HPDE6-E6E7 (cell line): ENCODE results near the gene ROR2.
A peak's percentile ranks its signal among the peaks of the same experiment; 100 is the strongest.

Experiments
- DNase-seq: peaks from one replicate; pipeline ENCODE4 v3.0.0; 2011; ENCODE audit warnings: missing footprints; ENCODE audit errors: extremely low spot score

Gene ROR2

DNA sequence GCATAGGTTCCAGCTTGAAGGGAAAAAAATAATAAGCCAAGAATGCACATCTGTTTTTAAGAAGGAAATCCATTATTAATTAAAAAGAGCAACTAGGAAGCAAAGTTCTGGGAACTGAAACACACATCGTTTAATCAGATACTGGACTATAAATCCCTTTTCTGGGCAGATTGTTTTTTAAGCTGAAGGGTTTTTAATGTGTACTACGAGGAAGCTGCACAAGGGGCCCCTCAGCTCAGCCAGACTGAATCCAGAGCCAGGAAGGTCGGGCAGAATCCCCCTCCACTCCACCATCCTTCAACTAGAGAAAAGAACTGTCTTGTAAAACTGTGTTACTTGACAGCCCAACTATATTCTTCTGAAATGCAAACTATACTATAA is 49.2 kb downstream of the ROR2 start:
- no peak for DNase-seq

DNA sequence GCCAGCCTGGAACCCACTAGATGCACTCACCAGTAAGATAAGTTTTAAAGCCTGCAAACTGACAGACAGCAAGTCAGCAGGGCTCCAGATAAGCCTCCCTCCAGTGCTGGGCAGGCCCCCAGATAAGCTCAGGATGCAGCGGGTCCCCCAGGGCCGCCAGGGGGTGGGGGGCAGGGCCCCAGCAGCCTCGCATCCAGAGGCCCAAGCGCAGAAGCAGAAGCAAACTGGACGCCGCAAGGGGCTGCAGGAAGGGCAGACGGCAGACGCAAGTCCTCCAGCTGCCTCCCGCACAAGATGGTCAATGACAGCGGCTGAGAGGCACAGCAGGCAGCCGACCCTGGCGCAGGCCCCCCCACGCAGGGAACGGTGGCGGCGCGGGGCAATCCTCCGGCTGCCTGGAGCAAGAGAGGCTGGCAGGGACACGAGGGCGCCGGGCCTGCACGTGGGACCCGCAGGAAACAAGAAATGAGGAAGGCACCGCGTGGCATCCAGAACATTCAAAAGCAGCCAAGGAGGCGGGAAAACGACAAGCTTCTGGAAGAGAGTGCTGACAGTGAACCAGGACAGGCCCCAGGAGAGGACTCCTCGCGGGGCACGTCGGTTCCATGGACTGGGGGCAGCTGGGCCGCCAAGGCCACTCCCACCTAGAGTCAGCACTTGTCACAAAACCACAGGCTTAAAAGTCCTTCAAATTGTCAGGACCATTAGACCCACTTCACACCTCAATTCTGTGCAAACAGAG is 49.8 kb downstream of the ROR2 start:
- no peak for DNase-seq

DNA sequence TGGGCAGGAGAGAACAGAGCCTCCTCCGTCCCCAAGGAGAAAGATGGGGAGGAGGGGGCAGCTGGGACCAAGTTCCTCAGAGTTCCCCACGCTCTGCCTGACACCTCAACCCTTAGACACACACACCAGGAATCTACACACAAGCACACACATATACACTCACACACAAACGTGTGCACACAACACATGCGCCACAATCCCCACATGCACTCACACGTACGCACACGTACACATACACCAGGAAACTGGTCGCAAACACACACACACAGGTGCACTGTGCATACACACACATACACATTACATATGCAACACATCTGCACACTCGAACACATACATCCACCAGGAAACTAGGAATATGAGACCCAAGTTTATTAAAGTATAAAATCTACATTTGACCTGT is 50.4 kb downstream of the ROR2 start:
- no peak for DNase-seq

DNA sequence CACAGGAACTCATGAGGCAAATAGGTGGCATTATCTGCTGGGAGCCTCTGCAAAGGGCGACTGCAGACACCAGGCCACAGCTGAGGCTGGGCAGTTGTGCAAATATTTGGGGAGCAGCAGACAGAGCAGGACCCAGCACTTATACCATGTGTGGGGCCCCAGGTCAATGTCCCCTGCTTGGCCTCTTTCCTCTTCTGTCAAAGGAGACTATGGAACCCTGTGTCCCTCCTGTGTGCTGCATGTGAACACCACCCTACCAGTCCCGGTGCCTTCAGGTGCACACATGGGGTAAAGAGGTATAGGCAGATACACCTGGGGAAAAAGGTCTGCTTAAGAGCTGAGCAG is 50.8 kb downstream of the ROR2 start:
- DNase-seq: no peak

DNA sequence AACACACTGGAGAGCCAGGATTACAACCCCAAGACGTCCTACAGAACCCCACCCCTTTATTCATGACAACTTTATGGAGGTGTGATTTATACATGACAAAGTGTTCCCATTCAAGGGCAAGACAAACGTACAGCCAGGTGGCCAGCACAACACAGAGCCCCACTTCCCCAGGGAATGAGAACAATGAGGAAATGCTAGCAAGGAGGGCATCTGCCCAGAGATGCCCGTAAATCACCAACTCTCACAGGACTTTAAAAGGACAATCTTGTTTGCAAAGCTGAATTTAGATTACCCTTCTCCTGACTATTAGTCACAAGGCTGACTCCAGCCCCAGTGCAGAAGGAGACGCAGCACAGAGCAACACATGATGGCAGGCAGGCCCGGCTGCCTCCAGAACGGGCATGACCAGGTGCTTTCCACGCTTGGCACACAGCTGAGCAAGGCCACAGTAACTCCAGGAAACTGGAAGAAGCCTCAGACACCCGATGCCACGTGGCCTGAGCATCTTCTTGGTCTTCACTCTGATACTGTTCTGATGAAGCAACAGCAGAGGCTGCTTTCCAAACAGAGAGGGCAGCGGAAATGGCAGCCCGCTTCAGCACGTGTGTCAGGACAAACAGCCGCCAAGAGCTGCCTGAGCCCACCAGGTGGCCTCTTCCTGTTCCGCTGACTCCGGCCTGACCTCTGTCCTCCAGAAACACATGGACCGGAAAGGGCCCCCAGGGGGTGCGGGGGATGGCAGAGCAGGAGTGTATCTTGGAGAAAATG is 51.4 kb downstream of the ROR2 start:
- no peak for DNase-seq

DNA sequence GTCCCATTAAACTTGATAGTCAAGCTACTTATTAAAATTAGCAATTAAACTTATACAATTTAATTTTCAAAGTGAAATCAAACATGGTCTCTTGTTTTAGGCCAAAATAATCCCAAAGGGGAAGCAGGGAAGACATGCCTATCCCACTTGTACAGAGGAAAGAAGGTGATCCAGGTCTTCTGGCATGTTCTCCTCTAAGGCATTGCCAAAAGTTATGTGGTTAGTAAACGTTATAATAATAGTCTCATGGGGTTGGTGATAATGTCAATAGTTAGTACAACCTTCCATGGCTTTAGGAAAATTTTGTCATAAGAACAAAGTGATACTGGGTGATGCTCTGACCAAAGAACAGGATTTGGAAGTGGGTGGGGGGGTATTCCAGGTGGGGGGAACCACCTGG is 52.8 kb downstream of the ROR2 start:
- DNase-seq: no peak

DNA sequence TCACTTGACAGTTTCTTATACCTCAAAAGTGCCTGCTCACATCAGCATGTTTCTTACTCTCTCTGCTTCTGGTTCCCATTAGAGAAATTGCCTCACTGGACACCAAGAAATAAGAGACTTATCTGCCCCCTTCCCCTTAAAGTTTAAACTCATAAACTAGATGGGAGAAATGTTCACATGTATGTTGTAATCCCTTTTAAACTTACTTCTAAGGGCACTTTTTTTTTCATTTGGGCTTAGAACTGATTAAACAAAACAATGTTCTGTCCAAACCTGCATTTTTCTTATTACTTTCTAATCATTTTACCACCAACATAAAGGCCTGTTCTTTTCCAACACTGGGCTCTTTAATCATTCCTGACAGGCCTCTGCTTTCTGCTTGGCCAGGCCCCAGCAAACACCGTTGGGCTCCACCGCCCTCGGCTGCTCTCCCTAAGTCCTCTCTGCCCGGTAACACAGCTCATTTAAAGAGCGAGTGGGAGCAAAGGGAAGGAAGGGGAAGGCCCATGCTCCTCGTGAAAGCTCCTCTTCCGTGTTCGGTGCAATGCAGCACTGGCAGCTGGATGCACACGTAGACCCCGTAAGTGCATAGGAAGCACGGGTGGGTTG is 53.4 kb downstream of the ROR2 start:
- DNase-seq: no peak

DNA sequence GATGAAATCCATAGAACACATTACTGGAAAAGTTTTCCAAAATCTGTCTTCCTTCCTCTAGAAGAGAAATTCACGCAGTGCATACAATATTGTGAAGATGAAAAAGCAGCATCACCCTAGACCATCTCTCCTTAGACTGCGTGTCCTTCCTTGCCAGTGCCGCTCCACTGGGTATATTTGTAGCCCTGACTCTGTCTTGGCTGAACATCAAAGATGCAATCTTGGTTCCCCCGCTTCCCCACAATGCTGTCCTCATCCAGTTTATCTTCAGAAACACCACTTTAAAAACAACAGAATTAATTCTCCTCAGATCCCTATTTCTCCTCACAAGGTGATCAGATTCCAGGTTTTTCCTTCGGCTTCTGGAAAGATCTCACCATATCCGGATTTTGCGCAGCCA is 53.9 kb downstream of the ROR2 start:
- no peak for DNase-seq

DNA sequence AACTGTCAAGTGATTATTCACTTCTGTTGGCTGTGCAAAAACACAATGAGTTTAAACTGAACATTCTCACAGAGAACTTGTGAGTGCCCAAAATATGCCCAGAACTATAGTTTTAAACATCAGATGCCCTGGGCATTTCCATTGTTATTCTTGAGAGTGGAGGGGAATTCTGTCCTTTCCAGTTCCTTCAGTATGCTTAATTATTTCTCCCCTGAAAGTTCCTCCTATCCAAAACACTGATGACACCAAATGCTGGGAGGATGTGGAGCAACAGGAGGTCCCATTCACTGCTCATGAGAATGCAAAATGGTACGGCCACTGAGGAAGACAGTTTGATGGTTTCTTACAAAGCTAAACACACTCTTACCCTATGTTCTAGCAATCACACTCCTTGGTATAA is 55.5 kb downstream of the ROR2 start:
- DNase-seq: no peak

DNA sequence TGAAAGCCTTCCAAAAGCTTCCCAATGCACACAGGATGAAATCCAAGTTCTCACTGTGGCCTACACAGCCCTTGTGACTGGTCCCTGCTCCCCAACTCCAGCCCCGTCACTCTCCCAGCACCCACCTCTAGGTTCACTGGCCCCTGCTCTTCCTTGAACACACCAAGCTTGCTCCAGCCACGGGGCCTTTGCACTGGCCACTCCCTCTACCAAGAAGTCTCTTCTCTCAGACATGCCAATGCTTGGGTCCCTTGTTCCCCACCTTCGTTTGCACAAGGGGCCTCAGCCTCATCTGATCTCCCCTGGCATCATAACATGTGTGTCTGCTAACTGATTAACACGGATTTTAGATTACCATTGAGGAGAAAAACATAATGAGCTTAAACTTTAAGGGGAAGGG is 56.0 kb downstream of the ROR2 start:
- no peak for DNase-seq

DNA sequence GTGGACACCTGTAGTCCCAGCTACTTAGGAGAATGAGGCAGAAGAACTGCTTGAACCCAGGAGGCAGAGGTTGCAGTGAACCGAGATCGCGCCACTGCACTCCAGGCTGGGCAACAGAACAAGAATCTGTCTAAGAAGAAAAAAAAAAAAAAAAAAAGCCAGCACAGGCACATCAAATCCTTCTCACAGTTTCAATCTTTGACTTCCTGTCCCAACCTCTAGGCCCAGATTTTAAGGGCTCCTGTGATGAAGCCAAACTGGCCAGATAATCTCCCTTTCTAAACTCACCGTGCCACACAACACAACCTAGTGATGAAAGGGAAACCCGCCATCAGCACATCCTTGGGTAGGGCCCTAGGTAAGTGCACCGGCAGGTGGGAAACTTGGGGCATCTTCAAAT is 58.1 kb downstream of the ROR2 start:
- DNase-seq: no peak

DNA sequence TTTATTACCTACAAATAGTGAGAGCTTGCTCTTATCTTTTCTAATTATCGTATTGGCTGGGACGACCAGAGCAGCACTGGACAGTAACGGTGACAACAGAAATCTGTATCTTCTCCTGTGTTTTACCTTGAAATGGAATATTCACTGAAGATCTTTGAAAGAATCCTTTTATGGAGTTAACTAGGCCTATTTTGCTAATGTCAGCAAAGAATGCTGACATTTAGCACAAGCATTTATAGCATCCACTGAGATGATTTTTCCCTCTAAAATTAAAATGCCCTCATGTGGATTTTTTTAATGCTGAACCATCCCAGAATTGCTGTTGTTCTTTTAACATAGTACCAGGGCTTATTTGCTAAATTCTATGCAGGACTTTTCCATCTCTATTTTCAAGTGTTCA is 59.4 kb downstream of the ROR2 start:
- no peak for DNase-seq

DNA sequence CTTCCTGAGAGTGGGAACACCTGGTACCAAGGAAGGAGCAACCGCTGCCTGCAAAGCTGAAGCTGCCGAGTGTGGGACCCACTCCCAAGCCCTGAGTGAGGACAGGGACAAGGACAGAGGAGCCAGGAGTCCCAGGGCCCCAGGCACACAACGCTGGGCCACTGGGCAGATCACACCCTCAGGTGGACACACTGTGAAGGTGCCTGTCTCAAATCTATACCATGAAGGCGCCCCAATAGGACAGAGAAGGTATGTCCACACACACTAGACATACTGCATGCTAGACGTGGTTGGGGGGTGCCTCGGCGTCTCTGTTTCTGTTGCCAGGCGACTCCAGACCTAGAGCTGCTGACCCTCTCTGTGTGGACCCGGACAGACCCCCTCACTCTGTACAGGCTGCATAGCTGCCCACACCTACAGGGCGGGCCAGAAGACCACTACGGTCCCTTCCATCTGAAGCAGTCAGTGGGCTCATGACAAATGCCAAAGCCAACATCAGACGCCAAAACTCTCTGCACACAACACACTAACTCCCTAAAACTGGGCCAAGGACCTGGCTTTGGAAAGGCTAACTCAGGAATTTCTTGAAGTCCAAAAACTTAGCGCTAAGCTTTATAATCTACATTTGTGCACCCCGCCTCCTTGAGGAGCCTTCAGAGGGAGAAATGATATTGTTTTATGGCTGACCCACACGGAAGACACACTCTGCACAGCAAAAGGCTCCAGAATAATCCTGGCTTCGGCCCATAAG is 60.7 kb downstream of the ROR2 start:
- no peak for DNase-seq

DNA sequence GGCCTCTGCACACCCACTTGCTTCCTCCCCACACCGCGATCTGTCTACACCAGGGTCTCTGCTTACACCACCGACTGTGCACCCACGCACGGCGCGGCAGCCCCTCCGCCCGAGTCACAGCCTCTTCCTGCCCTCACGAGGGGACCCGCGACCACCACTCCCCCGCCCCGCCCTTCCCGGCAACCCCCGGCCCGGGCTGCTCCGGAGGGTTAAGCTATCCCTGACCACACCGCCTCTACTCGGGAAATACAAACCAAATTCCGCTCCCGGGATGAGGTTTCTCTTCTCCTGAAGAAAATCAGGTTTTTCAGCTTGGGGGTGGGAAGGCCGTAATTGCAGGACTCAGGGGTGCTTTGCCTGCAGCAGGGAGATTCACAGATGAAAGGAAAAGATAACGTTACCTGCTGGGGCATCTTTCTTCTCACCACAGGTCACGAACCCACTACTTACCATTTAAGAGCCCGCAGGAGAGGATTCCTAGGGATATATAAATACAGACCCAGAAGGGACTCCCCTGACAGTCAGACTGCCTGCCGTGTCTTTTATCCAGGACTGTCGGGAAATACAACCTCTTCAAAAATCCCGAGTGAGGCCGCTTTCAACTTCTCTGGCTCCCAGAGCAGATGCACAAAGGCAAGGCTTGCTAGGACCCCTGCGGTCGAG is 63.5 kb downstream of the ROR2 start:
- DNase-seq: no peak

DNA sequence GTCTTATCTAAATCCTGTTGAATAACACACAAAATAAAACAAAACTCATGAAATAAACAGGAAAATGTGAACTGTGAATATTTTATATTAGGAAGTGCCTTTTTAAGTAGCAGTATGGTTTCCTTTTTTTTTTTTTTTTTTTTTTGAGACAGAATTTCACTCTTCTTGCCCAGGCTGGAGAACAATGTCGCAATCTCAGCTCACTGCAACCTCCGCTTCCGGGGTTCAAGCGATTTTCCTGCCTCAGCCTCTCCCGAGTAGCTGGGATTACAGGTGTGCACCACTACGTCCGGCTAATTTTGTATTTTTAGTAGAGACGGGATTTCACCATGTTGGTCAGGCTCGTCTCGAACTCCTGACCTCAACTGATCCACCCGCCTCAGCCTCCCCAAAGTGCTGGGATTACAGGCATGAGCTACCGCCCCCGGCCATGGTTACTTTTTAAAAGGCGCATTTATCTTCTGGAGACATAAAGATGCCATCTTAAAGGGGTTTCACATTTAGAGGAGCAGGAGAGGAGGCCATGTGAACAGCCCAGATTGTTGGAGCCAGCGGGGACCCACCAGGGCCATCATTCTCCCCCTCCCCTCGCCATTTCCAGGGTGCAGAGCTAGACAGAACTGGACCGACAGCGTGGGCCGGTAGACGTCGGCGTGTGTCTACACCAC is 64.1 kb downstream of the ROR2 start:
- DNase-seq: no peak

DNA sequence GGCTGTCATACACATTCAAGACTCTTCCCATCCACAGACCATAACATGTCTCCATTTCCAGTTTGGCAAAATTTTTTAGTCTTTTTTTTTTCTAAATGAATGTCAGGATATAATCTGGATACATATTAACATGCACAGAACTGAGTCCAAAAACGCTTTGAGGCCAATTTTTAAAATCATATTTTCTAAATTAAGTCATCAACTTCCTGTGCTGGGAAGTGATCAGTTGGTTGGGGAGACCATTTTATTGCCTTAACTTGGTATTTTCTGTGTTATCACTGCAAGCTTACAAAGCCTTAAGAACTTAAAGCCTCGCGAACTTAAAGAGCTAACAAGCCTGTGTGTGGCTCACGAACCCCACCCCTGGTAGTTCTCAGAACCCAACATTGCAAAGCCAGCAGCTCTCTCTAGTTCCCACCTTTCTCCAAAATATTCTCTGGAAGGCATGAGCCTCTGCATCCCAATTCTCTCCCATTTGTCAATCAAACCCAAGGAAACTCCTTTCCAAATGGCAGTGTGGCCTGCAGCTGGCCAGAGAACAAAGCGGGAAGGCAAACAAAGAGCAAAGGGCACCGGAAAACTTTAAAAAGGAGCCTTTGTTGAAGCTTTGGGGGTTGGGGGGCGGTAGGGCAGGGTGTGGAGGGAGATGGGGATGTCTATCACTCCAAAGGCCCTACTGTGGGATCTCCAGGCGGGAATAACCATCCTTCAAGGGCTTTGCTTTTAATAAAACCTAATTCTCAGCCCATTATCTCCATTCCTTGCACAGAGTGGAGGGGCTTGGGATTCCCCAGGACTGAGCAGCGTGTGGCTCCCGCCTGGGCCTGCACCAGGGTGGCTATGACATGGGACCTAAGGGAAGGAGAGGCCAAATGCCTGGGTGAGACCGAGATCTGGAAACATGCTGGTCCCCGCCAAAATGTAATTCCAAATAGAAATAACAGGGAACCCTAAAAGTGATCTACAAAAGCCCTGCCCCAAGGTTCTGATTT is 65.0 kb downstream of the ROR2 start:
- no peak for DNase-seq

DNA sequence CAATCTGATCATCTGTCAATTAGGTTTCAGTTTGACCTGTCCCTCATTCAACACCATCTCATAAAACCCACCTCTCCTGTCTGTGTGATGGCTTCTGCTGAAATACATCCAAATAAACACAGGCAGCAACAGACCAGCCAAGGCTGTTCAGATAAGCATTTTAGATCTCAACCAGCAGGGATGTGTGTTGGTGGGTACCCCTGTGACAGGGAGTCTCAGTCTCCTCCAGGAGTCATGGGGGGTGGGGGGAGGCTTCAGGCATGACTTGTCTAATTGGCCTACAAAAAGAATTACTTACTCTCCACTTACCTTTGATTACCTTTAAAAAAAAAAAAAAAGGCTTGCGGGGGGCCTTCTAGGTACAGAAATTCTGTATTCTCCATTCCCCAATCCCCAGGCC is 65.9 kb downstream of the ROR2 start:
- no peak for DNase-seq

DNA sequence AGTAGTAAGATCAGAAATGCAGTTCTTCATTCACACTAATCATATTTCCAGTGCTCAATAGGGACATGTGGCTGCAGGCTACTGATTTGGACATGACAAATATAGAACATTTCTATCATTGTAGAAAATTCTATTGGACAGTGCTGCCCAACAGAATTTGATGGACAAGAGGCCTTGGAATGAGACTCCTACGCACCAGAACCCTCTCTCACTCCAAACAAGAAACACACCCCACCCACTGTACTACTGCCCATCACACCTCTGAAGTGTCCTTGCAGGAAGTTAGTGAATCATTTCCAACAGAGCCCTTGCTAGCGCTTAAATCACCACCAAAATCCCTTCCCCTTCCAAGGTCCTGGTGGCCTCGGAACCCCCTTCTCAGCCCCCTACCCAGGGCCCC is 66.5 kb downstream of the ROR2 start:
- DNase-seq: no peak

DNA sequence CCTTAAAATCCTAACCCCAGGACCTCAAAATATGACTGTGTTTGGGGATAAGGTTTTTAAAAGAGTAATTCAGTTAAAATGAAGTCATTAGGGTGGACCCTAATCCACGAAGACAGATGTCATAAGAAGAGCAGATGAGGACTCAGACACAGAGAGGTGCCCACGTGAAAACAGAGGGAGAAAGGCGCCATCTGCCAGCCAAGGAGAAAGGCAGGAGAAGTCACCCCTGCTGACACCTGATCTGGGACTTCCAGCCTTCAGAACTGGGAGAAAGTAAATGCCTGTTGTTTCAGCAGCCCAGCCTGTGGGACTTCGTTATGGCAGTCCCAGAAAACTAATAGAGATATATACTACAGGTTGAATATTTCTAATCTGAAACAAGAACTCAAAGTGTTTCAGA is 67.4 kb downstream of the ROR2 start:
- peak; percentile 7 for DNase-seq

DNA sequence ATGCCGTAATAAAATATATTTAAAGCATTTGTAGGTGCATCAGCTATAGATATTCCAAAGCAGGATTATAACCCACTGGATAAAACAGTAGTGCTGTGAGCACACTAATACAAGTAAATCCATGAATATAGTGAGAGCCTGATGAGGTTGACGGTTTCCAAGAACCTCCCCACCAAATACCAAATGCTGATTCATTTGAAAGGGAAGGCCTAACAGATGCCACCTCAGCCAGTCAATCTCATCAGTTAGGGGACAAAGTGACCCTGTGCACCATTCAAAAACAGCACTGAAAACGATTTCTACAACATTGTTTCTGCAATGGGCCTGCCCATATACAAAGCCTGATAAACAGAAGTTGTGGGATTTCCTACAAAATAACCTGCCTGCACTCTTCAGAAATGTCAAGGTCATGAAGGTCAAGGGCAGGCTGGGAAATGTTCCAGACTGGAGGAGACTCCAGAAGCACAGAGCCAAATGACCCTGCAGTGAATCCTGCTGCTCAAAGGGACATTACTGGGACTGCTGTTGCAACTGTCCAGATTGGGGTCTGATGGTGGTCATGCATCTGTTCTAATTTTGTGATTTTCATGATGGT is 69.6 kb downstream of the ROR2 start:
- DNase-seq: no peak
